ENCODE data around the gene STAT1.

STAT1 gene

GRCh38 chr2:190981333-190981732, 32.6 kb downstream of the STAT1 start:
- DNase-seq (ENCODE audit: low spot score in 2 of 2), result no peak
- no peak for ATAC-seq (replicated peaks; ENCODE audit: extremely low read depth, poor library complexity, severe bottlenecking)
- H3K27ac Mint-ChIP-seq (ENCODE audit: low read depth), result peak overlapping the region; percentile 0
- H3K9me3 Mint-ChIP-seq, result no peaks in the 10 kb centered on the region
- H3K4me3 Mint-ChIP-seq, result no peak overlapping the region
- no peaks in the 10 kb centered on the region for H3K27me3 Mint-ChIP-seq
- H3K4me1 Mint-ChIP-seq, result peaks cover 7% of the 10 kb centered on the region
- peaks cover 85% of the 10 kb centered on the region for H3K36me3 Mint-ChIP-seq (ENCODE audit: insufficient read depth)

DNA sequence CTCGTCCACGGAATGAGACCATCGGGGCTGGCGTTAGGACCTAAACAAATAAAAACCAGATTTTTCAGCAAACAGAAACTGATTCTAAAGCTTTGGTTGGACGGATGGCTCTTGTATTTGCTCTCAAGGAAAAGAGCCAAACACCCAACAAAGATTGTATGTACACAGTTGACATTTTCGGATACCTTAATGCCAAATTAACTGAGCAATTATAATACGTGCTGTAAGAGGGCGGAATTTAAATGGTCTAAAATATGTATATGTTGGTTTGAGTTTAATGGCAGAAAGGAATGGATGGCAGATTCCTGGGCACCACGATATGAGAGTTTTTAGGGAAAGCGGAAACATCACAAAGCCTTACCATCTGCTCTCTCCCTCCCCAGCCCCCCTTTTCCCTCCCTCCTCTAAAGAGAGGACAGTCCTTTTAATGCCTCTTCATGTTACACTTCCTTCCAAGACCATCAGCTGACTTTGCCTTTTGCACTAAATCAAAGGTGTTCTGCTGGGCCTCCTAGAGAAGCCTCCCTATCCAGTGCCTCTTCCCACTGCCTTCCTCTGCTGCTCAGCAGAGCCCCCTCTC, 33.3 kb downstream of the STAT1 start:
- H3K36me3 Mint-ChIP-seq (ENCODE audit: insufficient read depth), result peaks cover 85% of the 10 kb centered on the region
- peak overlapping the region; percentile 0 for H3K27ac Mint-ChIP-seq (ENCODE audit: low read depth)
- H3K4me3 Mint-ChIP-seq, result no peak overlapping the region
- ATAC-seq (replicated peaks; ENCODE audit: extremely low read depth, poor library complexity, severe bottlenecking), result no peak
- H3K9me3 Mint-ChIP-seq, result no peaks in the 10 kb centered on the region
- no peak for DNase-seq (ENCODE audit: low spot score in 2 of 2)
- H3K27me3 Mint-ChIP-seq, result no peaks in the 10 kb centered on the region
- H3K4me1 Mint-ChIP-seq, result peaks cover 7% of the 10 kb centered on the region

DNA sequence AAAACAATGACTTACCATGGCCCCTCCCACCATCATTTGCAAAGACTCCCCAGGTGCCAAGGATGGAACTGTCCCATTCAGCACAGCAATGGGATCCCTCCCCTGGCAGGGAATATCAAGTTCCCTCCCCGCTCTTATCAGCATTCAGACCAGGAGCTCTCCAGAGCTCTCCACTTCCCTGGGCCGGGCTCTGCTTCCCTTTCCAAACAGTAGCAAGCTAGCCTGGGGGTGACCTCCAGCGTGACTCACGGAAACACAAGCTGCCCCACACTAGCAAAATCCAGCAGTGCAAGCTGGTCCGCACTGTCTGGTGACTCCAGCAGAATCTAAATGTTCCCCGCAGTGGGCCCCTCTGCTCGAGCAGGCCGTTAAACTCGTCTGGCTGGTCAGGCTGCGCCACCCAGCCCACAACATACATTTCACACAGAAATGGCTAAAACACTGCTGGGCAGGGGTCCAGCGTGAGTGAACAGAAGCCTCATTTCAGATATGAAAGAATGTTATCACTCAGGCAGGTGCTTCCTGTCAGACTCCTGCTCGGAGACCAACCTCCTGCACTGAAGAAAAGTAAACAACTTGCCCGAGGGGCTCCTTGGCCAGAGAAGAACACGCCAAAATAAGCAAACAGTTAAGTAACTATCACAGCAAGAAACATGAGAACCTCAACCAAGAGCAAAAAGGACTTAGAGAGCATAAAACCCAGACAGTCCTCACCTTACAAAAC, 33.9 kb downstream of the STAT1 start:
- Mint-ChIP-seq H3K9me3 (no peaks in the 10 kb centered on the region), H3K27me3 (no peaks in the 10 kb centered on the region), H3K4me1 (peaks cover 7% of the 10 kb centered on the region), H3K4me3 (no peak overlapping the region), H3K27ac (ENCODE audit: low read depth) (peak overlapping the region; percentile 44), H3K36me3 (ENCODE audit: insufficient read depth) (peaks cover 88% of the 10 kb centered on the region)
- ATAC-seq (replicated peaks; ENCODE audit: extremely low read depth, poor library complexity, severe bottlenecking), result no peak
- no peak for DNase-seq (ENCODE audit: low spot score in 2 of 2)

DNA sequence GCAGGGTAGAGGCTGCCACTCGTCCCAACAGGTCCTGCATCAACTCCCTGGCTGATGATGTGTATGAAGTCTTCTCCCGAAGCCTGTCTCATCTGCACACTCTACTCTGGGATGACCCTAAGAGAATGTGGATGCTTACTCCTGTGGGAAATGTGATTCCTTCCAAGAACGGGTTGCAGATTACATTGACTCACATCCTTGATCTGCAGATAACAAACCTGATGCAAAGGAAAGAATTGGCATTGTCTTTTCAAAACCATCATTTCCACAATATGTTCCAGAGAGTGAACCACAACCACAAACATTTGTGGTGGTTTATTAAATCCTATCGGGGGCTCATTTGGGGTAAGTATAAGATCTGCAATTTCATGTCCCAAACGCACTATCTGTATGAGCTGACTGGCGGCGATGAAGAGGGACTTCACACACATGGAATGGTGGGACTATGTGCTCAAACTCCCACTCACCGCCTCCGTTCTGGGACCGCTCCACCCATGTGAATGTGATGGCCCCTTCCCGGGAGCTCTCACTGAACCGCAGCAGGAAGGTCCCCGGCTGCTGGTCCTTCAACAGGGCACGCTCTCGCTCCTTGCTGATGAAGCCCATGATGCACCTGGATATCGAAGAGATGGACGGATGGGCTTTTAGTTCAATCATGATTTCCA, 35.5 kb downstream of the STAT1 start:
- Mint-ChIP-seq H3K27ac (ENCODE audit: low read depth) (no peak overlapping the region), H3K4me3 (no peak overlapping the region), H3K4me1 (peaks cover 7% of the 10 kb centered on the region), H3K27me3 (no peaks in the 10 kb centered on the region), H3K36me3 (ENCODE audit: insufficient read depth) (peaks cover 89% of the 10 kb centered on the region), H3K9me3 (no peaks in the 10 kb centered on the region)
- ATAC-seq (replicated peaks; ENCODE audit: extremely low read depth, poor library complexity, severe bottlenecking), result no peak
- DNase-seq (ENCODE audit: low spot score in 2 of 2), result no peak

- H3K9me3 Mint-ChIP-seq, result no peaks in the 10 kb centered on the region
- ATAC-seq (replicated peaks; ENCODE audit: extremely low read depth, poor library complexity, severe bottlenecking) (no peak), DNase-seq (ENCODE audit: low spot score in 2 of 2) (no peak)
- peaks cover 7% of the 10 kb centered on the region for H3K4me1 Mint-ChIP-seq
- peak overlapping the region; percentile 48 for H3K27ac Mint-ChIP-seq (ENCODE audit: low read depth)
- no peak overlapping the region for H3K4me3 Mint-ChIP-seq
- peaks cover 90% of the 10 kb centered on the region for H3K36me3 Mint-ChIP-seq (ENCODE audit: insufficient read depth)
- no peaks in the 10 kb centered on the region for H3K27me3 Mint-ChIP-seq
These were observed 36.5 kb downstream of the STAT1 start for GRCh38 chr2:190977505-190977904.

DNA sequence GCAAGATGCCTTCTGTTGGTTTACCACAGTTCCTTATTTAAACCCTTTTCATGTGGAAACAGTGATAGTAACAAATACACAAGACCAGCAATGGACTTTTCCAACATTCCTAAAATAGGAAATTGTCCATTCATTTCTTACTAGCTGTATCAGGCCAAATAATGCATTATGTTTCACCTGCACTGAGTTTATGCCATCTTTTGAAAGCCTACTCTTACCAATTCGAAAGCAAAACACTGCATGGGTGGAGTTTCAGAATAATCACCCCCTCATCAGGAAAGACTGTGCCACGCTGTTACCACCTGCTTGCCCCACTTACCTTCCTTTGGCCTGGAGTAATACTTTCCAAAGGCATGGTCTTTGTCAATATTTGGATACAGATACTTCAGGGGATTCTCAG, 37.5 kb downstream of the STAT1 start:
- H3K27me3 Mint-ChIP-seq, result no peaks in the 10 kb centered on the region
- H3K27ac Mint-ChIP-seq (ENCODE audit: low read depth), result no peak overlapping the region
- DNase-seq (ENCODE audit: low spot score in 2 of 2) (no peak), ATAC-seq (replicated peaks; ENCODE audit: extremely low read depth, poor library complexity, severe bottlenecking) (no peak)
- no peak overlapping the region for H3K4me3 Mint-ChIP-seq
- H3K36me3 Mint-ChIP-seq (ENCODE audit: insufficient read depth), result peaks cover 86% of the 10 kb centered on the region
- no peaks in the 10 kb centered on the region for H3K9me3 Mint-ChIP-seq
- H3K4me1 Mint-ChIP-seq, result peaks cover 7% of the 10 kb centered on the region

- Mint-ChIP-seq H3K27ac (ENCODE audit: low read depth) (peak overlapping the region; percentile 79), H3K36me3 (ENCODE audit: insufficient read depth) (peaks cover 87% of the 10 kb centered on the region), H3K4me1 (peaks cover 7% of the 10 kb centered on the region), H3K27me3 (no peaks in the 10 kb centered on the region), H3K9me3 (no peaks in the 10 kb centered on the region), H3K4me3 (no peak overlapping the region)
- no peak for ATAC-seq (replicated peaks; ENCODE audit: extremely low read depth, poor library complexity, severe bottlenecking)
- no peak for DNase-seq (ENCODE audit: low spot score in 2 of 2)
These were observed 39.2 kb downstream of the STAT1 start for GRCh38 chr2:190974629-190975361.

DNA sequence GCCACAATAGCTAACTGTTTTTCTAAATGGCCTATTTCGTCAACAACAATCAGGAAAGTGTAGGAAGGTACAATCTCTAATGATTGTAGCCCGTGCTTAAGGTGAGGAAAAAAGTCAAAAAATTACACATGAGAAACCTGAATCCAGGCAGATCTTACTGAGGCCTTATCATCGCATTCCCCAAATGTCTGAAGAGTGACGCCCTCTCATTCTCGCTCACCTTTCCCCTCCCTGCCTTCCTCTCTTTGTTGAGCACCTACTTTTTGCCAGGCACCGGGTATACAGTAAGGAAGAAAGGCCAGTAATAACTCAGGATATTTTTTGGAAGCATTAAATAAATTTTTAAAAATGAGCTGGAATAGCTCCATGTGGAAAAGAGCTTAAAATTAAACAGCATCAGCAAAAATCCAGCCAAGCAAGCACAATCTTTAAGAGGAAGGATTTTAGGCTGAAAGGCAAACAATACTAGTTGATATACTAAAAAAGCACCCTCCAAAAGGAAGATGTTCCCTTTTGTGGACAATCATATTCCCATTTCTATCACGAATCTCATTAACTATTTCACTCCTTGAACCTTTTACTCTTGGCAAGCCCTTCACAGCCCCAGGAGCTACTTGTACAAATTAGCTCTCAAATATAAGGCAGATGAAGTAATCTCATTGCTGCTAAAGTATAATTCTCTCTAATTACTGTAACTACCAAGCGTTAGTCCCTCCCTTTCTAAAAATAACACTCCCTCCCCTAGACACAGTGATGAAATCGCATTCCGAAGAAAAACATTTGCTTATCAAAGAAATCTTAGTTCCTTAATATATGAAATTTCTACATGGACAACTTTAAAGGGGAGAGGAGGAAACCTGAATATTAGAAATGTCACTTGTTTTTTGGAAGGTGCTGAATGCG, 40.0 kb downstream of the STAT1 start:
- peaks cover 7% of the 10 kb centered on the region for H3K4me1 Mint-ChIP-seq
- no peaks in the 10 kb centered on the region for H3K9me3 Mint-ChIP-seq
- ATAC-seq (replicated peaks; ENCODE audit: extremely low read depth, poor library complexity, severe bottlenecking) (no peak), DNase-seq (ENCODE audit: low spot score in 2 of 2) (no peak)
- peak overlapping the region; percentile 79 for H3K27ac Mint-ChIP-seq (ENCODE audit: low read depth)
- peaks cover 86% of the 10 kb centered on the region for H3K36me3 Mint-ChIP-seq (ENCODE audit: insufficient read depth)
- H3K4me3 Mint-ChIP-seq, result no peak overlapping the region
- H3K27me3 Mint-ChIP-seq, result no peaks in the 10 kb centered on the region

DNA sequence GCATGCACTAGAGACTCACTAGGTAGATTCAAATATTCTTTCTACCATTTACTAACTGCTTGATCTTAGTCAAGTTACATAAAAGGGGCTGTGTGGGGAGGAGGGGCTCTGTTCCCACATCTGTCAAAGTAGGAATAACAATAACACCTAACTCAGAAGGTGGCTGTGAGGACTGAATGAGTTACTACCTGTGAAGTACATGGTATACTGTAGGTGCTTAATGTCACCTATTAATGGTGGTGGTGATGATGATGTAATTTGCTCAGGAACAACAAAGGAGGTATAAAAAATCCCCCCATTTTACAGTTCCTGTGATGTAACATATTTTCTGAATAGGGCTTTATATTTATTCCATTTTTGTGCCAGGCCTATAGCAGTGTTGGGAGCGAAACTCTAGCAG, 40.7 kb downstream of the STAT1 start:
- H3K27me3 Mint-ChIP-seq, result no peaks in the 10 kb centered on the region
- peak overlapping the region; percentile 79 for H3K27ac Mint-ChIP-seq (ENCODE audit: low read depth)
- peaks cover 82% of the 10 kb centered on the region for H3K36me3 Mint-ChIP-seq (ENCODE audit: insufficient read depth)
- ATAC-seq (replicated peaks; ENCODE audit: extremely low read depth, poor library complexity, severe bottlenecking), result no peak
- peaks cover 7% of the 10 kb centered on the region for H3K4me1 Mint-ChIP-seq
- DNase-seq (ENCODE audit: low spot score in 2 of 2), result no peak
- H3K4me3 Mint-ChIP-seq, result no peak overlapping the region
- no peaks in the 10 kb centered on the region for H3K9me3 Mint-ChIP-seq

DNA sequence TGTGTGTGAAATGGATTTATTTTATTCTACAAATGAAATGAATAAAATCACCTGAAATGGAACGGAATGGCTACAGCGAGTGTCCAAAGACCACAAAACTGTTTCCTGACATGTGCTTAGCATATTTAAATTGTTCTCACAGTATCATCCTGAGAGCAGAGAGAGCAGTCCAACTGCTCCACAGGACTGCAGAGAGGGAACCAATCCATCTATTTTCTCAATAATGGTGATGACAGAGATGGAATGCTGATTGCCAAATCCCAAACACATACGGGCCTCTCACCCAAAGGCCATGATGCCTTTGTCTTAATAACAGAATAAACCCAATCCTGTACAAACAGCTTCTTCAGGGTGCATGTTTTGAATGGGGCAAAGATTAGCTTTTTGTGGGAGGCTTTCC, 41.1 kb downstream of the STAT1 start:
- no peaks in the 10 kb centered on the region for H3K9me3 Mint-ChIP-seq
- H3K27me3 Mint-ChIP-seq, result no peaks in the 10 kb centered on the region
- DNase-seq (ENCODE audit: low spot score in 2 of 2) (no peak), ATAC-seq (replicated peaks; ENCODE audit: extremely low read depth, poor library complexity, severe bottlenecking) (no peak)
- H3K27ac Mint-ChIP-seq (ENCODE audit: low read depth), result no peak overlapping the region
- H3K4me3 Mint-ChIP-seq, result no peak overlapping the region
- peaks cover 5% of the 10 kb centered on the region for H3K4me1 Mint-ChIP-seq
- H3K36me3 Mint-ChIP-seq (ENCODE audit: insufficient read depth), result peaks cover 82% of the 10 kb centered on the region

DNA sequence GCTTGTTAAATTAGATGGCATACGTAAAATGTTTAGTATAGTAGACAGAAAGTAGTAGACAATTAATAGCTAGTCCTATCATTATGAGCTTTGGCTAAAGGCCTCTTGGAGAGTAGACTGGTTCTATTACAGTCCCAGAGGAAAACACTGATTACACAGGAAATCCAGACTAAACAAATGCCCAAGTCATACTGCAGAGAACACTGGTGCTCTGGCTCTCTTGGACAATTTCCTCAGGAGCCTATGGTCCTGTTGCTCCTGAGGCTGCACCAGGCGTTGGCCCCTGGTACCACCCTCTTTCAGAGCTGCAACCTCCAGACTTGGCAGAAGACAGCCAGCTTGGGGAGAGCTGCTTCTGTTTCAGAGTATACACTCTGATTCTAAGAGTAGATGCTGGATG, 41.8 kb downstream of the STAT1 start:
- H3K4me1 Mint-ChIP-seq, result no peaks in the 10 kb centered on the region
- ATAC-seq (replicated peaks; ENCODE audit: extremely low read depth, poor library complexity, severe bottlenecking) (no peak), DNase-seq (ENCODE audit: low spot score in 2 of 2) (no peak)
- no peaks in the 10 kb centered on the region for H3K9me3 Mint-ChIP-seq
- no peak overlapping the region for H3K4me3 Mint-ChIP-seq
- peaks cover 77% of the 10 kb centered on the region for H3K36me3 Mint-ChIP-seq (ENCODE audit: insufficient read depth)
- no peak overlapping the region for H3K27ac Mint-ChIP-seq (ENCODE audit: low read depth)
- no peaks in the 10 kb centered on the region for H3K27me3 Mint-ChIP-seq
